IMR-90 (cell line): ENCODE results near the gene TNRC6A. TPM values are rescaled to one million over a fixed set of nuclear protein-coding genes. Genes with fewer than 3 reads are reported as not detected.

Experiments used
- ATAC-seq: fragments of 200-7000 bp; cut with Tn5 transposase; 2 replicates; pipeline ENCODE4 v1.9.1; 2020; ENCODE audit warnings: low read depth, mild to moderate bottlenecking, moderate library complexity
- BruUV-seq: library from RNA; stranded (reverse); fragments of 400-500 nt; replicated peaks from 2 replicates; lab custom pipeline; 2021; lab: Mats Ljungman, UMichigan
- CTCF ChIA-PET: fragments of 300-600 bp; formaldehyde crosslinking; extraction: SDS; loops from one replicate; lab custom pipeline; 2021; ENCODE audit warnings: antibody characterized with exemption; lab: Yijun Ruan, JAX
- POLR2A ChIA-PET: fragments of 300-600 bp; sonication (Branson Sonifier 250); formaldehyde crosslinking; loops from one replicate; lab custom pipeline; 2022; ENCODE audit warnings: antibody characterized with exemption; ENCODE audit not compliant: unreplicated experiment; lab: Charles Lee
- DNase-seq: peaks from one replicate; pipeline ENCODE4 v3.0.0; 2013
- H2AFZ ChIP-seq: replicated peaks from 2 replicates; pipeline ENCODE3; 2013; ENCODE audit warnings: low read length, mild to moderate bottlenecking; ENCODE audit not compliant: poor library complexity
- H2AK5ac ChIP-seq: 2 replicates; pipeline ENCODE4 v1.6.1; 2013; ENCODE audit warnings: low read depth, low read length, inconsistent platforms
- H2AK9ac ChIP-seq: replicated peaks from 2 replicates; pipeline ENCODE3; 2013; ENCODE audit warnings: mild to moderate bottlenecking, low read depth, low read length, moderate library complexity; ENCODE audit not compliant: poor library complexity
- H2BK120ac ChIP-seq: 2 replicates; pipeline ENCODE4 v1.6.1; 2013; ENCODE audit warnings: low read depth, low read length, inconsistent platforms
- H2BK15ac ChIP-seq: 3 replicates; pipeline ENCODE4 v1.6.1; 2013; ENCODE audit warnings: low read depth, low read length, inconsistent platforms
- H2BK20ac ChIP-seq: 2 replicates; pipeline ENCODE4 v1.6.1; 2013; ENCODE audit warnings: low read depth, mild to moderate bottlenecking, inconsistent platforms, low read length, moderate library complexity
- H2BK5ac ChIP-seq: 2 replicates; pipeline ENCODE4 v1.6.1; 2013; ENCODE audit warnings: mild to moderate bottlenecking, low read depth, low read length, inconsistent platforms; ENCODE audit not compliant: poor library complexity, severe bottlenecking
- H3K14ac ChIP-seq: replicated peaks from 2 replicates; pipeline ENCODE4 v1.6.1; 2013; ENCODE audit warnings: low read depth, low read length, inconsistent platforms
- H3K18ac ChIP-seq: 2 replicates; pipeline ENCODE4 v1.6.1; 2013; ENCODE audit warnings: low read depth, low read length, control low read depth
- H3K23ac ChIP-seq: 2 replicates; pipeline ENCODE4 v1.6.1; 2013; ENCODE audit warnings: low read depth, low read length, inconsistent platforms
- H3K27ac ChIP-seq: 2 replicates; pipeline ENCODE4 v1.5.1; 2013; ENCODE audit warnings: mild to moderate bottlenecking, control low read depth, low read length; ENCODE audit not compliant: insufficient read depth
- H3K27me3 ChIP-seq: 2 replicates; pipeline ENCODE4 v1.6.1; 2013; ENCODE audit warnings: low read length; ENCODE audit not compliant: control insufficient read depth, insufficient read depth
- H3K36me3 ChIP-seq: 2 replicates; pipeline ENCODE4 v1.6.1; 2013; ENCODE audit warnings: low read length, mixed read lengths; ENCODE audit not compliant: control insufficient read depth, insufficient read depth
- H3K4ac ChIP-seq: 2 replicates; pipeline ENCODE4 v1.6.1; 2013; ENCODE audit warnings: low read depth, low read length, inconsistent platforms
- H3K4me1 ChIP-seq: 2 replicates; pipeline ENCODE4 v1.6.1; 2013; ENCODE audit warnings: low read length, mixed read lengths; ENCODE audit not compliant: control insufficient read depth, insufficient read depth
- H3K4me2 ChIP-seq: 2 replicates; pipeline ENCODE4 v1.6.1; 2013; ENCODE audit warnings: low read depth, mild to moderate bottlenecking, control low read depth, low read length, moderate library complexity
- H3K4me3 ChIP-seq: 2 replicates; pipeline ENCODE4 v1.5.1; 2013; ENCODE audit warnings: low read depth, mild to moderate bottlenecking, control low read depth, low read length, moderate library complexity; ENCODE audit not compliant: insufficient read depth
- H3K56ac ChIP-seq: 2 replicates; pipeline ENCODE4 v1.6.1; 2013; ENCODE audit warnings: low read length, inconsistent platforms; ENCODE audit not compliant: insufficient read depth; ENCODE audit errors: extremely low read depth
- H3K79me1 ChIP-seq, 2 experiments: 2 replicates each; pipeline ENCODE4 v1.6.1; 2013; ENCODE audit warnings: low read length in 2 of 2, inconsistent platforms in 1 of 2, low read depth in 1 of 2
- H3K9ac ChIP-seq: 2 replicates; pipeline ENCODE4 v1.6.1; 2013; ENCODE audit warnings: low read depth, low read length, control low read depth
- H3K9me1 ChIP-seq: 2 replicates; pipeline ENCODE4 v1.6.1; 2013; ENCODE audit warnings: low read length, inconsistent platforms; ENCODE audit not compliant: insufficient read depth
- H3K9me3 ChIP-seq: 2 replicates; pipeline ENCODE4 v1.6.1; 2013; ENCODE audit warnings: low read length; ENCODE audit not compliant: control insufficient read depth, insufficient read depth
- H4K20me1 ChIP-seq: 2 replicates; pipeline ENCODE4 v1.6.1; 2013; ENCODE audit warnings: low read length, inconsistent platforms; ENCODE audit not compliant: insufficient read depth
- H4K5ac ChIP-seq: 2 replicates; pipeline ENCODE4 v1.6.1; 2013; ENCODE audit warnings: mild to moderate bottlenecking, low read depth, low read length, control low read depth
- H4K8ac ChIP-seq, 2 experiments: 2 replicates each; pipeline ENCODE4 v1.6.1; 2013; ENCODE audit warnings: low read depth in 2 of 2, low read length in 2 of 2, control low read depth in 1 of 2, inconsistent platforms in 1 of 2
- H4K91ac ChIP-seq: 2 replicates; pipeline ENCODE4 v1.6.1; 2013; ENCODE audit warnings: low read depth, low read length, inconsistent platforms; ENCODE audit not compliant: insufficient read depth
- CEBPB ChIP-seq: IDR thresholded peaks from 2 replicates; pipeline ENCODE4 v1.6.1; 2012; ENCODE audit warnings: low read depth, low read length, improper control_type of control experiment
- CHD1 ChIP-seq: IDR thresholded peaks from 2 replicates; pipeline ENCODE4 v1.6.1; 2012; ENCODE audit warnings: low read depth, low read length, improper control_type of control experiment
- CTCF ChIP-seq: conservative IDR thresholded peaks from 2 replicates; pipeline ENCODE4 v1.5.1; 2012; ENCODE audit warnings: mild to moderate bottlenecking, low read depth, low read length, improper control_type of control experiment
- MAFK ChIP-seq: IDR thresholded peaks from 2 replicates; pipeline ENCODE4 v1.6.1; 2012; ENCODE audit warnings: low read depth, low read length, improper control_type of control experiment
- MAZ ChIP-seq: IDR thresholded peaks from 2 replicates; pipeline ENCODE4 v1.6.1; 2012; ENCODE audit warnings: low read depth, mild to moderate bottlenecking, low read length, improper control_type of control experiment, moderate library complexity, borderline replicate concordance
- MXI1 ChIP-seq: IDR thresholded peaks from 2 replicates; pipeline ENCODE4 v1.6.1; 2012; ENCODE audit warnings: low read depth, mild to moderate bottlenecking, low read length, moderate library complexity, borderline replicate concordance
- NFE2L2 ChIP-seq: fragments of 150-350 bp; IDR thresholded peaks from 2 replicates; pipeline ENCODE4 v1.6.1; 2016; ENCODE audit warnings: low read depth, mild to moderate bottlenecking, low read length
- POLR2A ChIP-seq: IDR thresholded peaks from 2 replicates; pipeline ENCODE4 v1.6.1; 2012; ENCODE audit warnings: mild to moderate bottlenecking, low read depth, low read length
- RCOR1 ChIP-seq: IDR thresholded peaks from 2 replicates; pipeline ENCODE4 v1.6.1; 2012; ENCODE audit warnings: mild to moderate bottlenecking, low read length, improper control_type of control experiment; ENCODE audit not compliant: insufficient replicate concordance
- RFX5 ChIP-seq: IDR thresholded peaks from 2 replicates; pipeline ENCODE4 v1.8.0; 2012; ENCODE audit warnings: low read depth, mild to moderate bottlenecking, low read length, moderate library complexity
- SMC3 ChIP-seq: fragments of 150-350 bp; IDR thresholded peaks from 2 replicates; pipeline ENCODE4 v1.6.1; 2016; ENCODE audit warnings: low read depth, mild to moderate bottlenecking, antibody characterized with exemption, low read length, moderate library complexity
- USF2 ChIP-seq: fragments of 150-350 bp; IDR thresholded peaks from 2 replicates; pipeline ENCODE4 v1.6.1; 2017; ENCODE audit warnings: mild to moderate bottlenecking, antibody characterized with exemption, low read length, low read depth
- WGBS, 2 experiments: methylation state at CpG; one replicate each; pipeline versions ENCODE4 v1.1.5 to v1.1.7; 2013; ENCODE audit warnings: missing lambda C conversion rate in 2 of 2; ENCODE audit not compliant: insufficient read length in 1 of 2; ENCODE audit errors: extremely low coverage in 2 of 2; 5-methylcytosine and 5-hydroxymethylcytosine counted together
- dilution Hi-C: fragments of 300-500 bp; cut with HindIII; formaldehyde crosslinking; loops from one replicate; pipeline ENCODE4 v1.14.3; 2018; ENCODE audit warnings: low sequenced_read_pairs; ENCODE audit not compliant: unreplicated experiment
- in situ Hi-C: fragments of 300-500 bp; cut with MboI; formaldehyde crosslinking; loops from 3 replicates; pipeline ENCODE4 v1.14.3; 2019; ENCODE audit warnings: low sequenced_read_pairs, inconsistent platforms, mixed read lengths
- intact Hi-C: fragments of 100-400 bp; cut with micrococcal nuclease; formaldehyde crosslinking; loops from 2 replicates; pipeline ENCODE4 v1.10.0; 2022
- polyA plus RNA-seq, 3 experiments: library from polyadenylated mRNA; depleted of rRNA; stranded (reverse); fragments of >200 nt; gene quantifications; 2 replicates each; pipeline ENCODE4 v1.2.3, GENCODE V29; 2012; ENCODE audit warnings: low replicate concordance in 1 of 3
- total RNA-seq: library from RNA; depleted of rRNA; stranded (reverse); fragments of >200 nt; gene quantifications from 2 replicates; pipeline ENCODE4 v1.2.3, GENCODE V29; 2012

The TNRC6A gene
- total and polyA plus RNA-seq, 2 of the 4 experiments (the other 2 are of a cell fraction) = 32.4 to 42.3 TPM

- Histone ChIP-seq H3K23ac (no peak overlapping the region), H3K9me3 (no peaks in the 10 kb centered on the region), H3K56ac (no peak overlapping the region), H4K91ac (no peak overlapping the region), H3K79me1 (peaks cover 2 to 9% of the 10 kb centered on the region in 2 experiments; a peak in 2 of 4 replicates), H2BK120ac (no peak overlapping the region), H3K4me2 (no peak overlapping the region), H2BK15ac (no peak overlapping the region), H3K18ac (no peak overlapping the region), H3K9ac (no peak overlapping the region), H3K9me1 (no peaks in the 10 kb centered on the region; the same call in 1 of the 2 replicates), H4K5ac (no peak overlapping the region), H3K4ac (no peak overlapping the region), H2BK5ac (no peak overlapping the region), H3K27ac (no peak overlapping the region), H2BK20ac (no peak overlapping the region), H2AFZ (no peak overlapping the region), H2AK5ac (no peak overlapping the region), H2AK9ac (no peak overlapping the region), H3K14ac (no peak overlapping the region), H3K4me1 (no peaks in the 10 kb centered on the region), H4K8ac (no peak overlapping the region), H3K27me3 (no peaks in the 10 kb centered on the region), H3K4me3 (no peak overlapping the region), H4K20me1 (no peaks in the 10 kb centered on the region), H3K36me3 (peaks cover 44% of the 10 kb centered on the region)
- no TSS peak for BruUV-seq
- dilution Hi-C loops (no loop called here), in situ Hi-C loops (no loop called here), intact Hi-C loops (no loop called here)
- DNase-seq = no peak
- no peak for TF ChIP-seq RCOR1
- no peak for TF ChIP-seq MAFK
- TF ChIP-seq CTCF = no peak
- no peak for TF ChIP-seq CHD1
- TF ChIP-seq USF2 = no peak
- no peak for TF ChIP-seq CEBPB
- no peak for TF ChIP-seq NFE2L2
- TF ChIP-seq SMC3 = no peak
- no peak for TF ChIP-seq MAZ
- no peak for TF ChIP-seq POLR2A
- TF ChIP-seq MXI1 = no peak
- TF ChIP-seq RFX5 = no peak
- ATAC-seq = no peak
- POLR2A ChIA-PET = no interaction called here
- 73 to 100% methylated on average over 2 of the region's 12 CpGs for WGBS, 2 experiments
- CTCF ChIA-PET = interaction anchor here (1.5 kb wide), 1 partner anchor 8 kb away, joined by 6 read pairs; no protein-coding TSS in a partner anchor
Observed at GRCh38 chr16:24826096-24826690, 96.7 kb downstream of the TNRC6A start.
